NCI-H82 treated with DMSO at 0.1 percent for 48 hours (cell line): ENCODE data around the gene DPRX.
"Not testable (repeated sequence)": the region's sequence is repeated elsewhere in the genome, so short reads cannot be mapped to it uniquely, and the experiment has no call there.

Experiments used
- DNase-seq: peaks from one replicate; lab custom pipeline; 2025; ENCODE audit not compliant: unreplicated experiment; lab: John Stamatoyannopoulos, UW

DPRX gene

DNA sequence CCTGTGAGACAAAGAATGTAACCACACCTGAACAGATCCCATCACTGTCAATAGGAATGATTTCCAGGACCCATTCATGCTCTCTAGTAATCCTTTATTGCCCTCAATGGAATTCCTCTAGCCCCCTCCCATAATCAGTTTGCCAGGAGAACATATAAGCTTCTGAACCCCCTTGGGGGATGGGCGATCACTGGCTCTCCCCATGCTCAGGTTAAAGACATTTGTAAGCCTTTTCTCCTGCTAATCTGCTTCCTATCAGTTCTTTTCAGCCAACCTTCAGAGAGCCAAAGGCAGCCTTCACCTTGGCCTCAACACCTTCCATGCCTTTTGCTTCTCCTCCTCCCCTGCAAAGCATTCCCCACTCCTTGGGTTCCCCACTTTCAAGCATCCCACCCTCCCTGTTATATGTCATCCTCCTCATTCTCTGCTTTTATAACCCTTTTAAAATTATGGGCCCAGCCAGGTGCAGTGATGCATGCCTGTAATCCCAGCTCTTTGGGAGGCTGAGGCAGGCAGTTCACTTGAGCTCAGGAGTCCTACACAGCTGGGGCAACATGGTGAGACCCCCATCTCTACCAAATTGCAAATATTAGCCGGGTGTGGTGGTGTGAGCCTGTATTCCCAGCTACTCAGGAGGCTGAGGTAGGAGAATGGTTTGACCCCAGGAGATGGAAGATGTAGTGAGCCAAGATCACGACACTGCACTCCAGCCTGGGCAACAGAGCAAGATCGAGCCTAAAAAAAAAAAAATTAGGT is 12.4 kb downstream of the DPRX start:
- DNase-seq = no peak

DNA sequence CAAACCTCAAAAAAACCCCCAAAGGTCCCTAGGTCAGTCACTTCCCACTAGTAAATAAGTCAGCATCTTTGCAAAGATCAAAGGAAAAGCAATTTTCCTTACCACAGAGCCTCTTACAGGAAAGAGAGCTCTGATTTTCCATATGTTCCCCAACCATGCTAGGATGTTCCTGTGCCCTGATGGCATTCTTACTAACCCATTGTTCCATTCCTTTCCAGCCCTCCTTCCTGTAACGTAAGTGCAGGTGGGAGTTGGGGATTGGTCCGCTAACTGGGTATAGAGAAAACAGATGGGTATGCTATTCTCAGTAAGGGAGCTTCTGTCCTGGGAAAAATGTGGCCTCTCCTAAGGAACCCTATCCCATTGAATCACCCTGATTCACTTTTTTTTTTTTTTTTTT is 14.3 kb downstream of the DPRX start:
- no peak for DNase-seq

DNA sequence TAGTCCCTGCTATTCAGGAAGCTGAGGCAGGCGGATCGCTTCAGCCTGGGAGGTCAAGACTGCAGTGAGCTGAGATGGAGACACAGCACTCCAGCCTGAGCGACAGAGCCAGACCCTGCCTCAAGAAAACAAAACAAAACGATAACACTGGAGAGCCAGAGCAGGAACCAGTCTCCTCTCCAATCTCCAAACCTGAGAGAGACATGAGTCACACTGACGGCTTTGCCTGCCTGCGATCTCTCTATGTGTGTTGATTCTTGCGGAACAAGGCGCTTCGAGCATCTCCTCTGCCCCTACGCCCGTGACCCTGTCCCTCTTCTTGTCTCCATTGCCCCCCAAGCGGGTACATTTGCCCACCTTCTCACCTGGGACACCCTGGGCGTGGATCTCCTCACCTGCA is 15.6 kb downstream of the DPRX start:
- DNase-seq = no peak

DNA sequence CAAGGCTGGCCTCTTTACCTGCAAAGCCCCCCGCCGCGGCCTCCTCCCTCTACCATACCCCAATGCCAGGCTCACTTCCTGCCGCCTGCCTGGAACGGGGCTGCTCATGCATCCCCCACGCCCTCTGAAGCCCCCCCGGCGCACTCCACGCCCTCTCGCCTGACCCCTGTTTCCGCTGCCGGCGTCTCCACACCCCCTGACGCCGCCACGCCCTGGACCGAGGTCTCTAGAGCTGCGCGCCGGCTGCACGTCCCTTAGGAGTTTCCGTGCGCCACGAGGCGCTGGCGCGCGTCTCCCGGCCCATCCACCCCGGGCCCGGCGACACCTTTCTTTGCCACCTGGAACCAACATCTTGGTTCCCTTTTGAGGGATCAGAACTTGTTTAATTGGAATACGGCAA is 16.0 kb downstream of the DPRX start:
- DNase-seq = no peak

DNA sequence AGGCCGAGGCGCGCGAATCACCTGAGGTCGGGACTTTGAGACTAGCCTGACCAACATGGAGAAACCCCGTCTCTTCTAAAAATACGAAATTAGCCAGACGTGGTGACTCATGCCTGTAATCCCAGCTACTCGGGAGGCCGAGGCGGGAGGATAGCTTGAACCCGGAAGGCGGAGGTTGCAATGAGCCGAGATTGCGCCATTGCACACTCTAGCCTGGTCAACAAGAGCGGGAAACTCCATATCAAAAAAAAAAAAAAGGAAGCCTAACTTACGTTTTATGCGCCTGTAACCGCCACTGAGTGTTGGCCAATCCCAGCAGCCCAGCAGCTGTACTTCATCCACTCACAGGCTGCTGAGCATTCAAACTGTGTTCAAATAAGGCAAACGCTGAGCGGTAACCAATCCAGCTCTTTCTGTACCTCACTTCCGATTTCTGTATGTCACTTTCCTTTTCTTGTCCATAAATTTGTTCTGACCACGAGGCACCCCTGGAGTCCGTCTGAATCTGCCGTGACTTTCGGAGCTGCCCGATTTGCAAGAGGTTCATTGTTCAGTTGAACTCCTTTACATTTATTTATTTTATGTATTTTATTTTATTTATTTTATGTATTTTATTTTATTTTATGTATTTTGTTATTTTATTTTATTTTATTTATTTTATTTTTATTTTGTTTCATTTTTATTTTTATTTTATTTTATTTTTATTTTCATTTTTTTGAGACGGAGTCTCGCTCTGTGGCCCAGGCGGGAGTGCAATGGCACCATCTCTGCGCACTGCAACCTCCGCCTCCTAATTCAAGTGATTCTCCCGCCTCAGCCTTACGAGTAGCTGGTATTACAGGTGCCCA is 18.2 kb downstream of the DPRX start:
- no peak for DNase-seq

DNA sequence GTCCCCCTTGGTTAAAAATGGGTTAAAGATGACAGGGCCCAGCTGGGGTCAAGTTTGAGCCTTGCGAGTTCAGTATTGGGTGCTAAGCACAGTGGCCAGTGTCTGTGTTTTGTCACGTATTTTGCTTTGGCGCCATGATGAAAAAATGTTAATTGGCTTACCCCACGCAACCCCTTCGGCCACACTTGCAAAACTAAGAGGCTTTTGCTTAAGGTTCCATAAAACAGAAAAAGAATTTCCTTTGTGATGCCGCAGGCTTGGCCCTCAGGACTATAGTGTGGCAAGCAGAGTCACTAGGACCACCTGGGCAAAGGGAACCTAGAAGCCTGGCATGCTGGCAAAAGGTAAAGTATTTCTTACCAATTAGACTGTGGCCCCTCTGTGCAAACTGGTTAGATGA is 20.7 kb downstream of the DPRX start:
- DNase-seq = no peak

DNA sequence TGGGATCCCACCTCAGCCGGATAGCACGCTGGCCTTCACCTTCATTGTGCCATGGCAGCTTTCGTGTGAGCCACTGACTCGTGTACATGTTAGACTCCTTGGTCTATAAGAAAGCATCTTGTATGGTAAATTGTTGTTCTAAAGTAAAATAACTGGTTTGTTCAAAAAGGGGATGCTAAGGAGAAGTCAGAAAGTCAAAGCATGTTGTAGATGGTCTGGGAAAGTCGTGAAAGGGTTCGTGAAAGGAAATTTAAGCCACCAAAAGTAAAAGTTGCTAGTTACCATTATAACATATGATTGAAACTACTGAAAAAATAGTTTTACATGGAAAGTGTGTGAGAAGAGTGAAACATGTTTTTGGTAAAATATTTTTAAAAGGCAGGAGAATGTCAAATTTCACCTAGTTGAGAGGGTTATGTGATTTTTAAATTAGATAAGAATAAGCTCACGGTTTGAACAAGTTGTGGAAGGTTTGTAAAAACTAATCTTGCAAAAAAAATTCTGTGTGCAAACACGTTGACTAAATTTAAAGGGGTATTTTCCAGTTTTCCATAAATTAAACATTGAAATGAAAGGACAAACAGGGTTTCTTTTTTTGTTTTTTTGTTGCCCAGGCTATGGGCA is 23.4 kb downstream of the DPRX start:
- no peak for DNase-seq

DNA sequence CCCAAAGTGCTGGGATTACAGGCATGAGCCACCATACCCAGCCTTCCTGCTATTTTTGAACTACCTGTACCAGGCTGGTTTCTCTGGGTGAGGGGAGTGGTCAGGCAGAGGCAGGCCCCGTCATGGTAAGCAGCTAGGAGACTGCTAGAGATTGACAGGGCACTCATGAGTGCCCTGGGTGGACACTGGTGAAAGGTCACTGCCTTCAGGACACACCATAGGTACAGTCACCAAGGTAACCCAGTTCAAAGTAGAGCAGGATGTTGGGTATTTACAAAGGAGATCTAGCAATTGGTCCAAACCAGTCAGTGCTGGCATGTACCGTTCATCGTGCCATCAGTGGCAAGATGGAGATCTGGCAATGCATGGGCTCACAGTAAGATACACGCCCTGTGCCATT is 25.5 kb downstream of the DPRX start:
- no peak for DNase-seq

DNA sequence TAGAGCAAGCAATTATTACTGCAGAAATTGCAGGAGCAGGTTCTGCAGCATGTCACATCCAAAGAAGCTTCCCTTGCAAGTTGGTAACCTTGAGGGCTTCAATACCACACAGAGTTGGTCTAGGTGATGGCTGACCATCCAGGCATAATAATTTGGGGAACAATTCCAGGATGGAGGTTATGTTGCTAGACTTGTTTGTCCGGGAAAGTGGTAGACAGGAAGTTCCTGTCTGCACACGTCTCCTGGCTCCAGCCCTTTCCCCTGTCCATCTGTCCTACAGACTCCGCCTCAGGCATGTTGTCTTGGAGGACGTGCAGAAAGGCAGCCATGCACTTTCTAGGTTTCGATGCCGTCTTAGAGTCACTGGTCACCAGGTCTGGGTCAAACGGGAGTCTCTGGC is 26.0 kb downstream of the DPRX start:
- DNase-seq = no peak

DNA sequence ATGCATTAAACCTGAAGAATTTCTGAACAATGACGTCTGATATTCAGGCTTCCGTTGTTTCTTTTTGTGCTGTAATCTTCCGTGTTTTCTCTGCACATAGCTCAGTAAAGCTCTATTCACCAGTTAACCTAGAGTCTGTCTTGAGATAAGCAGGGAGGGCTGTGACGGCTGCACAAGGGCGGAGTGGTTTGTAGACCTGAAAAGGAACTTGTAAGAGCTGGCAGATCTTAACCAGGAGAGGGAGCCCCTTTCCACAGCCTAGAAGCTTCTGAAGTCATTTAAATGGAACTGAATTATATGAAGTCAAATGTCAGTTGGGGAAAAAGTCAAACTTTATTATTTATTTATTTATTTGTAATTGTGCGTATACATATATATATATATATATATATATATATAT is 27.5 kb downstream of the DPRX start:
- no peak for DNase-seq

DNA sequence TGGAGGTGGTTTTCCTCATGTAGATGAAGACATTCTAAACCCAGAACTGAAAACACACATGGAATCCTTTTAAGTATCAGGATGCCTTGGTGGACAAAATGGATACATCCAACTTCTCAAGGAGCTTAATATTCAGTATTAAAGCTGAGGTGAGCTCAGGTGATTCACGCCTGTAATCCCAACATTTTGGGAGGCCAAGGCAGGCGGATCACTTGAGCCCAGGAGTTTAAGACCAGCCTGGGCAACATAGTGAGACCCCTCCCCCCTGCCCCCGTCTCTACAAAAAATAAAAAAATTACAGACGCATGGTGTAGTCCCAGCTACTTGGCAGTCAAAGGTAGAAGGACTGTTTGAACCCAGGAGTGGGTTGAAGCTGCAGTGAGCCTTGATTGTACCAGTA is 28.8 kb downstream of the DPRX start:
- no peak for DNase-seq

DNA sequence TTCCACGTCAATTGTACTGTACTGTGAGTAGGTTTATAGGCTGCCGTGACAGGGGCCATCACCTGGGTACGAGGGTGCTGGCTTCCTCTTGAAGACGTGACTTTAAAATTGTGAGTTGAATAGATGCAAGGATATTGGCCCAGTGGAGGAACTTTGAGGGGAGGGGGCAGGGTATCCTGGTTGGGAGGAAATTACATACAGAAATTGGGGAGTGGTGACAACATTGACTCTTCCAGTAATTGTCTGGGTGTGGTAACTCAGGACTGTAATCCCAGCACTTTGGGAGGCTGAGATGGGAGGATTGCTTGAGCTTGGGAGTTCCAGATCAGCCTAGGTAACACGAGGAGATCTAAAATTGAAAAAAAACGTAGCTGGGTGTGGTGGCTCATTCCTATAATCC is 30.4 kb downstream of the DPRX start:
- DNase-seq = no peak

DNA sequence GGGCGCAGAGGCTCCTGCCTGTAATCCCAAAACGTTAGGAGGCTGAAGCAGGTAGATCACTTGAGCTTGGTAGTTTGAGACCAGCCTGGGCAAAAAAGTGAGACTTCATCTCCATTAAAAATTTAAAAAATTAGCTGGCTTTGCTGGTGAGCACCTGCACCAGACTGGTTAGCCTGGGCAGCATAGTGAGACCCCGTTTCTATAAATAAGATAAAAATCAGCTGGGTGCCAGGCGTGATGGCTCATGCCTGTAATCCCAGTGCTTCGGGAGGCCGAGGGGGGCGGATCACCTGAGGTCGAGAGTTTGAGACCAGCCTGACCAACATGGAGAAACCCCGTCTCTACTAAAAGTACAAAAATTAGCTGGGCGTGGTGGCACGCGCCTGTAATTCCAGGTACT is 32.4 kb downstream of the DPRX start:
- no peak for DNase-seq

DNA sequence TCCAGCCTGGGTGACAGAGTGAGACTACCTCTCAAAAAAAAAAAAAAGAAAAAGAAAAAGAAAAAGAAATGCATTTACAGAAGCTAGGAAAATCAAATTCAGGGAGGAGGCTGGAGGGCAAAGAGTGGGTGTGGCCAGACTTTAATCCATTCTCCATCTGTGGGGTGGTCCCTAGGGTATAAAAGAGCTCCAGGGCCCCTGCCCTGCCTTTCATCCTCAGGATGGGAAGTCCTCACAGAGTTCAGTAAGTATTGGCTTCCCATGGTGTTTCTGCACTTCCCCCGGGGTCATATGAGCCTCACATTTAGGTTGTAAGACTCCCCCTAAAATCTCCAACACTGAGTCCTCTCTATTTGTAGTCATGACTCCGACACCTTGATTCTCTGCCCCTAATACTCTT is 33.0 kb downstream of the DPRX start:
- DNase-seq = no peak

DNA sequence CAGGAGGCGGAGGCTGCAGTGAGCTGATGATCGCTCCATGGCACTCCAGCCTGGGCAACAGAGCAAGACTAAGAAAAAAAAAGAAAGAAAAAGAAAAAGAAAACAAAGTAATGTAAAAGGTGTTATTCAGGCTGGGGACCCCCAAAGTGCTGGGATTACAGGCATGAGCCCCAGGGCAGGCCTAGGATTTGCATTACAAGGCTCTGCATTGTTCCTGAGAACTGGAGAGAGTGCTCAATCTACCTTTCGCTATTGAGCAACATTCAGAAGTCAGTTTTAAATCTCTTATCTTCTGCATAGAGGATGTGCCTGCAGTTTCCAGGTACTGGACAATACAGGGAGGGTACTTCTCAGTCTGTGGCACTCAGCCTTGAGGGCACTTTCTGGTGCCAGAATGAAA is 34.5 kb downstream of the DPRX start:
- not testable (repeated sequence) for DNase-seq

DNA sequence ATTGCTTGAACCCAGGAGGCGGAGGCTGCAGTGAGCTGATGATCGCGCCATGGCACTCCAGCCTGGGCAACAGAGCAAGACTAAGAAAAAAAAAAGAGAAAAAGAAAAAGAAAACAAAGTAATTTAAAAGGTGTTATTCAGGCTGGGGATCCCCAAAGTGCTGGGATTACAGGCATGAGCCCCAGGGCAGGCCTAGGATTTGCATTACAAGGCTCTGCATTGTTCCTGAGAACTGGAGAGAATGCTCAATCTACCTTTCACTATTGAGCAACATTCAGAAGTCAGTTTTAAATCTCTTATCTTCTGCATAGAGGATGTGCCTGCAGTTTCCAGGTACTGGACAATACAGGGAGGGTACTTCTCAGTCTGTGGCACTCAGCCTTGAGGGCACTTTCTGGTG is 37.0 kb downstream of the DPRX start:
- DNase-seq = not testable (repeated sequence)

DNA sequence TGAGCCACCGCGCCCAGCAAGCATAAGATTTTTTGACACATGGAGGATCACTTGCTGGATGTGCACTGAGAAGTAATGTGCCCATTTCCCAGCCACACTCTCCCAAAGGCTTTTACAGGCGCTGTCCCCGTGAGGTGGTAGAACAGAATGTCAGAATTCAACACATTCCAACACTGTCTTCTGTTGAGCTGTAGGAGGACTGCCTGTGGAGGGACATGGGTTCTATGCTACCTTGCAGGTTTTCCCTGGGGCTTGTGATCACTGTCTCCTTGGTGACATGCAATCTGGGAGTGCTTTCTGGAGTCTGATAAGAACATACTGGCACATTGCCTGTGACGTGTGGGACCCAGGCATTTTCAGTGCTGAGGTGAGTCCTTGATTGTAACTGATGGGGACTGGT is 38.5 kb downstream of the DPRX start:
- DNase-seq = no peak

DNA sequence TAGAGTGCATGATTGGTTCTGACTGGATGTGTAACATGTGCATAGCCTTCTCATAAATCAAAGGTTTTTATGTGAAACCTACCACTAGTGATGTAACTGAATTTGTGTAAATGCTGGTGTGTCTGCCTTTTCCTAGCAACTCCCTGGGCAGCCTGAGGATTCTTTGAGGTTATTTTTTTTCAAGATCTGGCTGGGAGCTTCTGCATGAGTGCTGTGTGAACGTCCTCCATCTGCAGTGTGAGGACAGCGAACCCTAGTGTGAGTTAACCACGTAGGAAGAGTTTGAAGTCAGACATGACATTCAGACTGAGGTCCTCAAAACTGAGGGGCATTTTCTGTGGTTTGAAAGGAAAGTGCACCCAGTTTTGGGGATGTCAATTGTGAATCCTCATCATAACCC is 39.9 kb downstream of the DPRX start:
- no peak for DNase-seq
